Heart right ventricle (tissue), 16 donors: Measurements from ENCODE around the gene PBRM1. TPM values are rescaled to one million over a fixed set of nuclear protein-coding genes. Genes with fewer than 3 reads are reported as not detected.

Experiments
- ATAC-seq, 8 donors: fragments of 200-7000 bp; cut with Tn5 transposase; one replicate each; pipeline ENCODE4 v1.9.1; 2020; ENCODE audit warnings: mild to moderate bottlenecking in 8 of 8, moderate library complexity in 8 of 8, moderate number of reproducible peaks in 1 of 8
- DNase-seq, 2 donors: peaks; one replicate each; pipeline ENCODE4 v3.0.0-alpha.2; 2020
- H3K27ac ChIP-seq, 10 donors: fragments of 200-600 bp; sonication (generic) in 2 of 10; one replicate each; pipeline versions ENCODE4 v1.5.0 to v1.8.0; 2020 to 2022; ENCODE audit warnings: mild to moderate bottlenecking in 3 of 10
- H3K27me3 ChIP-seq, 7 donors: fragments of 200-600 bp; one replicate each; pipeline ENCODE4 v1.8.0; 2021 to 2022; ENCODE audit warnings: mild to moderate bottlenecking in 2 of 7
- H3K36me3 ChIP-seq, 9 donors: fragments of 200-600 bp; sonication (generic) in 1 of 9; one replicate each; pipeline versions ENCODE4 v1.5.0 to v1.8.0; 2020 to 2022; ENCODE audit warnings: mild to moderate bottlenecking in 2 of 9
- H3K4me1 ChIP-seq, 9 donors: fragments of 200-600 bp; sonication (generic) in 1 of 9; one replicate each; pipeline versions ENCODE4 v1.5.0 to v1.8.0; 2020 to 2022; ENCODE audit warnings: mild to moderate bottlenecking in 4 of 9
- H3K4me3 ChIP-seq, 10 donors: fragments of 200-600 bp; sonication (generic) in 2 of 10; one replicate each; pipeline versions ENCODE4 v1.5.0 to v1.8.0; 2020 to 2022; ENCODE audit warnings: mild to moderate bottlenecking in 7 of 10, moderate library complexity in 2 of 10
- H3K9me3 ChIP-seq, 11 donors: fragments of 200-600 bp in 10 of 11; sonication (generic) in 2 of 11; one replicate each; pipeline versions ENCODE4 v1.5.0 to v1.8.0; 2013 to 2022; ENCODE audit warnings: mild to moderate bottlenecking in 2 of 11, control low read depth in 1 of 11, moderate library complexity in 1 of 11
- WGBS, 2 donors: extraction: QIAGEN DNeasy Blood & Tissue Kit; methylation state at CpG; one replicate each; pipeline ENCODE4 v1.1.7; 2013; ENCODE audit warnings: inconsistent platforms in 1 of 2; 5-methylcytosine and 5-hydroxymethylcytosine counted together
- intact Hi-C, 10 donors: fragments of 100-400 bp; cut with DNase I; formaldehyde crosslinking; loops; one replicate each; pipeline versions ENCODE4 v1.11.1 to v1.14.2; 2022
- polyA plus RNA-seq, 2 donors: library from polyadenylated mRNA; stranded (reverse); fragments of 200-250 nt; gene quantifications; one replicate each; pipeline ENCODE4 v1.2.3, GENCODE V29; 2013
- total RNA-seq, 10 donors: library from RNA; stranded (reverse); fragmentation: NEBNext Ultra II Directional in 3 of 10; extraction: Animal tissue kit (Norgen Biotek cat#: 25700) in 3 of 10; gene quantifications; one replicate each; pipeline versions ENCODE4 v1.2.1 to v1.2.4, GENCODE V29; 2021 to 2023
- TF ChIP-seq, protein P1 (sequence below), 9 donors: fragments of 200-600 bp; sonication (generic) in 2 of 9; IDR thresholded peaks; one replicate each; pipeline versions ENCODE4 v1.5.0 to v1.8.0; 2021 to 2022; ENCODE audit warnings: antibody characterized with exemption in 9 of 9, mild to moderate bottlenecking in 5 of 9, moderate library complexity in 1 of 9
- donor health status: Arrhythmogenic right ventricular cardiomyopathy.
- donor health status: ischemic (EF 13 %, LVEDD 7.1; RV severe dilation, severe dysfunction).
- donor health status: healthy with polysubstance abuse.
- donor health status: DM: no; HTN: yes; CAD: no.
- donor health status: DM: no; HTN: no; CAD: no.
- donor health status: ischemic (EF 25% LVEDD 6.9; RV normal size, moderate dysfunction).
- donor health status: ischemic (EF 25% LVEDD 5.7; RV mildly dilated, moderate dysfunction).
- donor health status: healthy.
- donor health status: DM: yes; HTN: yes; CAD: no.
- donor health status: Ischemic cardiomyopathy.
- donor health status: ischemic (EF 35%, LVEDD 5.7; RV mildly dilated, moderate dysfunction).
- donor health status: nonischemic (EF 11% LVEDD 7.7; RV severe dilation, severe dysfunction).
- donor health status: DM: yes; HTN: yes; CAD: no.
- donor health status: PGD.
- donor health status: ischemic (EF 29% LVEDD 5.4; RV normal size, mild dysfunction).
- donor health status: nonischemic (EF 23%, LVEDD 6.1; RV moderate dilation, normal function).

PBRM1 gene
- total and polyA plus RNA-seq, 12 donors: 6.0 to 63.9 (median 50.8) TPM

DNA sequence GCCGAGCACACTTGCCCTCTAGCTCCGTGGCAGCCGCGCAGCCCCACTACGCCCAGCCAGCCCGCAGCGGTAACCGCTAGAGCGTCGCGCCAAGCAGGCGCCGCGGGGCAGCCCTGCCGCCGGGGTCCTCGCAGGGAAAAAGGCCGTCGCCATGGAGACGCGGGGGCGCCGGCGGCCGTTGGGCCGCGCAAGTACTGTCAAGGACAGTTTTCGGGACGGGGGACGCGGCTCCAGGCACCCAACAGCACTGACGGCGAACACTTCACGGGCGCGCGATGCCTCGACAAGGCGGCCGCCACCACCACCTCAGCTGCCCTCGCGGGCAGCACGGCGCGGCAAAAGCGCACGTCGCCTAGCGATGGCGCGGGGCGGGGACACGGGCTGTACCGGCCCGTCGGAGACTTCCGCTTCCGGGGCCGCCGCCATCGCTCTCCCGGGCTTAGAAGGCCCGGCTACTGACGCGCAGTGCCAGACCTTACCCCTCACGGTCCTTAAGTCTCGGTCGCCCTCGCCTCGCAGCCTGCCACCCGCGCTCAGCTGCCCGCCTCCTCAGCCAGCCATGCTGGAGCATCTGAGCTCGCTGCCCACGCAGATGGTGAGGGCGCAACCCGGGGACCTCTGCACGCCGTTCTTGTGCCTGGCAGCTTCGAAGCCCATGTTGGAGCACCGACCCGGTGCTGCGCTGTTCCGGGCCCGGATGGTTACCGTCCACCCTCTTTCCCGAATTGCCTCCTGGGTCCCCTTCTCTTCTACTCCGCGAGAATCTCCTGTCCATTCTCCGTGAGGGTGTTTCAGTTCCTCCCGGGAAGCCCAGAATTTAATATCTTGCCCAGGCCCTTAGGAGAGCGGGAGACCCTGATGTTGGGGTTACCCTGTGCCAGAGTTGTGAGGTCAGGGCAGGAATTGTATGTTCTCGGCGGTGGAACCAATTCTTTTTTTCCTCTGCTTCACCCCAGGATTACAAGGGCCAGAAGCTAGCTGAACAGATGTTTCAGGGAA is 20.3 kb upstream of the PBRM1 start, which contains the start of the genes GLT8D1 and SPCS1:
TSS of gene GLT8D1 (minus strand) at position 104 of the 999 bp plus-strand sequence. CDS start 5,331 bp downstream, outside the sequence.
TSS of gene SPCS1 (plus strand) at position 419 of the 999 bp plus-strand sequence. CDS start at position 560, 141 bp downstream.
- Histone ChIP-seq H3K27me3 (no peaks in the 10 kb centered on the region), H3K27ac (peak within 1 kb of the TSS; percentile 60 to 97 (median 92)), H3K36me3 (peaks cover 0 to 35% (median 23%) of the 10 kb centered on the region in 9 donors), H3K4me3 (peak within 1 kb of the TSS; percentile 48 to 97 (median 86)), H3K9me3 (no peaks in the 10 kb centered on the region), H3K4me1 (peaks cover 8 to 41% (median 31%) of the 10 kb centered on the region in 9 donors)
- ATAC-seq: peak; percentile 95 to 97 (median 96)
- TF ChIP-seq, protein P1, sequence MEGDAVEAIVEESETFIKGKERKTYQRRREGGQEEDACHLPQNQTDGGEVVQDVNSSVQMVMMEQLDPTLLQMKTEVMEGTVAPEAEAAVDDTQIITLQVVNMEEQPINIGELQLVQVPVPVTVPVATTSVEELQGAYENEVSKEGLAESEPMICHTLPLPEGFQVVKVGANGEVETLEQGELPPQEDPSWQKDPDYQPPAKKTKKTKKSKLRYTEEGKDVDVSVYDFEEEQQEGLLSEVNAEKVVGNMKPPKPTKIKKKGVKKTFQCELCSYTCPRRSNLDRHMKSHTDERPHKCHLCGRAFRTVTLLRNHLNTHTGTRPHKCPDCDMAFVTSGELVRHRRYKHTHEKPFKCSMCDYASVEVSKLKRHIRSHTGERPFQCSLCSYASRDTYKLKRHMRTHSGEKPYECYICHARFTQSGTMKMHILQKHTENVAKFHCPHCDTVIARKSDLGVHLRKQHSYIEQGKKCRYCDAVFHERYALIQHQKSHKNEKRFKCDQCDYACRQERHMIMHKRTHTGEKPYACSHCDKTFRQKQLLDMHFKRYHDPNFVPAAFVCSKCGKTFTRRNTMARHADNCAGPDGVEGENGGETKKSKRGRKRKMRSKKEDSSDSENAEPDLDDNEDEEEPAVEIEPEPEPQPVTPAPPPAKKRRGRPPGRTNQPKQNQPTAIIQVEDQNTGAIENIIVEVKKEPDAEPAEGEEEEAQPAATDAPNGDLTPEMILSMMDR (IDR thresholded peaks at IDR 0.05): no peak
- intact Hi-C loops: no loop called here
- 1% methylated on average over 73 to 94 of the region's 94 CpGs for WGBS, 2 donors
- DNase-seq: peak; percentile 84 to 87

DNA sequence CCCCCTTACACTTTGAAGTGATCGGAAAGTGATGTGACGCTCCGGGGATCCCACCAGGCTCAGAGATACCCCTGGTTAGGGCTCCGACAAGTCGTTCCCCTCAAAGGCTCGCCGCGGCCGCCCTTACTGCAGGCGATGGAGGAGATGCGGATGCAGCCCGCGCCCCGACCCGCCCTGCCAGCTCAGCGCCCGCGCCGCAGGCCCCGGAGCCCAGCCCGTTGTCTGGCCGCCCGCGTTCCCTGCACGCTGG is 19.6 kb upstream of the PBRM1 start:
- H3K27me3 ChIP-seq: no peaks in the 10 kb centered on the region
- peaks cover 8 to 41% (median 31%) of the 10 kb centered on the region in 9 donors for H3K4me1 ChIP-seq
- intact Hi-C loops: no loop called here
- TF ChIP-seq, protein P1 (IDR thresholded peaks at IDR 0.05): no peak
- no peaks in the 10 kb centered on the region for H3K9me3 ChIP-seq
- ATAC-seq: peak in 1 of 8 donors; percentile 65
- no peak for DNase-seq
- peak overlapping the region; percentile 60 to 97 (median 92) for H3K27ac ChIP-seq
- peaks cover 0 to 31% (median 20%) of the 10 kb centered on the region in 9 donors for H3K36me3 ChIP-seq
- WGBS, 2 donors: 0% methylated on average over 25 of the region's 25 CpGs
- H3K4me3 ChIP-seq: peak overlapping the region; percentile 48 to 97 (median 86)

DNA sequence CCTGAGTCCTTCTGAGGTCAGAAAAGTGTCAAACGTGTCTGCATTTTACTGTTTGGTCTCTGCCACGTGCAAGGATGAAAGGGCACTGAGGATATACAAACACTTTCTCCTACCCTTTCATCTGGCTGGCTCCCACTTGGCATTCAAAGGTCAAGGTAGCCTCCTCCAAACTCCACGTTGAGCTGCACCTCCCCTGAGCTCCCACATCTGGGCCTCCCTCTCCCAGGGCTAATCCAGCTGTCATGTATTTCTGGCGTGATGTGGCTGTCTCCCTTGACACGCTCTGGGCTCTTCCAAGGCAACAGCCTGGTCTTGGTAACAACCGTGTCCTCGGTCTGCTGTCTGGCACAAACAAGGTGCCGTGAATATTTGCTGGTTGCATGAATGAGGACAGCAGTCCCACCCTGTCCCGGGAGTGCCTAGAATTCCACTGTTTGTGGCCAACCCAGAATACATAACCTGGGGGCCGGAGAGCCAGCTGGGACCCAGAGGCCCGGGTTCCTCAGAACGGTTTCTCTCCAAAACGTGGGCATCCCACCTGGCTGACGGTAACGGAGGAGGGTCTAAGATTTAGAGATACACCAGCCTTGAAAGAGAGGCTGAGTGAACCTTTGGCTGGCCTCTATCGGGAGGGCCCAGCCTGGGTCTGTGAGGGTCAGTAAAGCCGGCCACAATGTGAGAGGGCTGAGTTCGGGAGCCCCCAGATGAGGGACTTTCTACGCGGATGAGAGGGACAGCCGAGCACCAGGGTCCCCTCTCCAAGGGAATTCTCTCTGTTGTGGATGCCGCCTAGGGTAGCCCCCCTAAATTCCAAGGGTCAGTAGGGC is 19.1 kb upstream of the PBRM1 start:
- H3K27ac ChIP-seq: peak overlapping the region; percentile 60 to 97 (median 92)
- DNase-seq: no peak
- H3K27me3 ChIP-seq: no peaks in the 10 kb centered on the region
- H3K4me3 ChIP-seq: peak overlapping the region; percentile 48 to 97 (median 86)
- ATAC-seq: peak in 6 of 8 donors; percentile 11 to 33 (median 19)
- 1 to 3% methylated on average over 22 of the region's 22 CpGs for WGBS, 2 donors
- TF ChIP-seq, protein P1 (IDR thresholded peaks at IDR 0.05): no peak
- H3K36me3 ChIP-seq: peaks cover 0 to 32% (median 15%) of the 10 kb centered on the region in 9 donors
- intact Hi-C loops: no loop called here
- H3K4me1 ChIP-seq: peaks cover 8 to 41% (median 31%) of the 10 kb centered on the region in 9 donors
- H3K9me3 ChIP-seq: no peaks in the 10 kb centered on the region

DNA sequence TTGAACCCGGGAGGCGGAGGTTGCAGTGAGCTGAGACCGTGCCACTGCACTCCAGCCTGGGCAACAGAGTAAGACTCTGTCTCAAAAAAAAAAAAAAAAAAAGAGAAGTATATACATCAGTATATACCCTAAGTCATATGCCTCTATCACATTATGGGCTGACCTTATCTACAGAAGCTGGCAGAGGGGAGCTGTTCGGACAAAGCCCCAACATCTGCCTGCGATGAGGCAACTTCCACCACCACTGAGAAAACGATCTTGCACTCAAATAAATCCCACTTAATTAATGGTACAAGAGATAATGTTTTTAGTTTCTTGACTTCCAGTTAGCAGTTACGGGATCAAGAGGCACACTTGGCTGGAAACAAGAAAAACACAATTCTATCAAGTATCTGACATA is 17.6 kb upstream of the PBRM1 start:
- WGBS, 2 donors: 93 to 94% methylated on average over 7 of the region's 7 CpGs

More for the DNA sequence above, 17.6 kb upstream of the PBRM1 start:
- H3K27ac ChIP-seq: no peak overlapping the region
- no peaks in the 10 kb centered on the region for H3K27me3 ChIP-seq
- peaks cover 8 to 40% (median 31%) of the 10 kb centered on the region in 9 donors for H3K4me1 ChIP-seq
- H3K36me3 ChIP-seq: peaks cover 0 to 32% (median 14%) of the 10 kb centered on the region in 9 donors
- no peak overlapping the region for H3K4me3 ChIP-seq
- TF ChIP-seq, protein P1 (IDR thresholded peaks at IDR 0.05): no peak
- DNase-seq: no peak
- intact Hi-C loops: no loop called here
- no peak for ATAC-seq
- no peaks in the 10 kb centered on the region for H3K9me3 ChIP-seq
